ENCODE results near the gene LYPLAL1. TPM values are rescaled to one million over a fixed set of nuclear protein-coding genes. Genes with fewer than 3 reads are reported as not detected.

The LYPLAL1 gene
- total and polyA plus RNA-seq, 2 of the 4 experiments (the other 2 are of a cell fraction): 4.8 to 7.5 TPM

DNA sequence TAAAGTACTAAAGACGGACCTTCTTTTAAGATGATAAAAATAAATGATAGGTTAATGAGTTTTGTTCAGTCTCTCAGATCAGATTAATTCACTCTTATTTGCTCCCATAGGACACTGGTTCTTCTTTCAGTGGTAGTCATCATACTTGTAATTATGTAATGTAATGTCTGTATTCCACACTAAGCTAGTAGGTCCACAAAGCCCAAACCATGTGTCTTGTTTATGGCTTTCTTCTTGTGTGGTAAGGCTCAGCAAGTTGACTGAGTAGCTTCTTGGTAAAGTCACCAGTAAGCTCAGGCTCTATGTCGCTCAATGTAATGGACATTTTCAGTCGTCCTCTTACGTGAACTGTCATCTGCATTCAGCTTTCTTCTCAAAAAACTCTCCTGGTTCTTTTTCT lies 2.5 kb downstream of the LYPLAL1 start:
- Histone ChIP-seq H4K8ac (ENCODE audit: low read depth in 2 of 2, low read length in 2 of 2) (0 out of 4 replicates have a peak overlapping the region, but pooled peaks of 1 of the 2 experiments have one; percentile 30), H2AK5ac (ENCODE audit: low read depth, low read length) (no peak overlapping the region), H4K20me1 (ENCODE audit: insufficient read depth, low read length) (no peaks in the 10 kb centered on the region), H3K27me3 (ENCODE audit: control insufficient read depth, insufficient read depth, low read length) (no peaks in the 10 kb centered on the region), H3K18ac (ENCODE audit: low read depth, low read length) (no peak overlapping the region), H3K4me3 (ENCODE audit: insufficient read depth, low read depth, low read length) (no peak overlapping the region), H2BK120ac (ENCODE audit: low read depth, low read length) (no peak overlapping the region), H3K4me2 (ENCODE audit: low read depth, low read length) (peak overlapping the region; percentile 15; the same call in 1 of the 2 replicates), H3K9me1 (ENCODE audit: insufficient read depth, low read length) (no peaks in the 10 kb centered on the region), H3K79me1 (ENCODE audit: low read depth in 1 of 2, low read length in 2 of 2) (peaks cover 12 to 19% of the 10 kb centered on the region in 2 experiments; a peak in 3 of 4 replicates), H2AFZ (replicated peaks; ENCODE audit: low read length, poor library complexity) (no peak overlapping the region), H2BK20ac (ENCODE audit: low read depth, low read length) (no peak overlapping the region), H3K23ac (ENCODE audit: low read depth, low read length) (peak overlapping the region; percentile 45; the same call in 1 of the 2 replicates), H4K91ac (ENCODE audit: insufficient read depth, low read depth, low read length) (0 out of 2 replicates have a peak overlapping the region, but pooled peaks have one; percentile 46), H2AK9ac (replicated peaks; ENCODE audit: low read depth, low read length, poor library complexity) (no peak overlapping the region), H4K5ac (ENCODE audit: low read depth, low read length) (no peak overlapping the region), H3K14ac (replicated peaks; ENCODE audit: low read depth, low read length) (no peak overlapping the region), H3K9ac (ENCODE audit: low read depth, low read length) (no peak overlapping the region), H3K4me1 (ENCODE audit: control insufficient read depth, insufficient read depth, low read length) (peaks cover 6% of the 10 kb centered on the region), H3K4ac (ENCODE audit: low read depth, low read length) (no peak overlapping the region), H3K56ac (ENCODE audit: extremely low read depth, insufficient read depth, low read length) (no peak overlapping the region), H2BK15ac (ENCODE audit: low read depth, low read length) (no peak overlapping the region), H3K27ac (ENCODE audit: insufficient read depth, low read length) (no peak overlapping the region), H3K36me3 (ENCODE audit: control insufficient read depth, insufficient read depth, low read length) (peaks cover 4% of the 10 kb centered on the region), H2BK5ac (ENCODE audit: low read depth, low read length, poor library complexity, severe bottlenecking) (no peak overlapping the region), H3K9me3 (ENCODE audit: control insufficient read depth, insufficient read depth, low read length) (no peaks in the 10 kb centered on the region)
- POLR2A ChIA-PET (ENCODE audit: unreplicated experiment): interaction anchor here (0.7 to 0.9 kb wide), 2 partner anchors 13 to 23 kb away, joined by 3 read pairs; no protein-coding TSS in a partner anchor
- in situ Hi-C loops (cut with MboI; ENCODE audit: low sequenced_read_pairs) (loop anchor here (10.0 kb wide), 1 partner anchor 831 kb away; the partner anchor contains the start of gene TGFB2), dilution Hi-C loops (cut with HindIII; ENCODE audit: low sequenced_read_pairs, unreplicated experiment) (no loop called here), intact Hi-C loops (cut with micrococcal nuclease) (loop anchor here (10.0 kb wide), 1 partner anchor 641 kb away; no protein-coding TSS in a partner anchor)
- ATAC-seq (ENCODE audit: low read depth) (no peak), DNase-seq (no peak)
- WGBS, 2 experiments (ENCODE audit: extremely low coverage in 2 of 2, insufficient read length in 1 of 2): no CpG with 5 or more reads among the region's 4 CpGs
- TF ChIP-seq RAD21 (IDR thresholded peaks at IDR 0.05; ENCODE audit: low read length): no peak
- TF ChIP-seq SMC3 (IDR thresholded peaks at IDR 0.05; ENCODE audit: low read depth, low read length): no peak
- TF ChIP-seq POLR2A (IDR thresholded peaks at IDR 0.05; ENCODE audit: low read depth, low read length): no peak
- TF ChIP-seq RCOR1 (IDR thresholded peaks at IDR 0.05; ENCODE audit: insufficient replicate concordance, low read length): no peak
- no peak for TF ChIP-seq MAZ (IDR thresholded peaks at IDR 0.05; ENCODE audit: borderline replicate concordance, low read depth, low read length)
- TF ChIP-seq FOS (IDR thresholded peaks at IDR 0.05; ENCODE audit: low read depth, low read length): no peak
- no TSS peak for BruUV-seq (replicated peaks)
- CTCF ChIA-PET: interaction anchor here (0.6 to 1.2 kb wide), 4 partner anchors 75 to 837 kb away, joined by 3 to 6 read pairs (median 3); no protein-coding TSS in a partner anchor

Measured in IMR-90 (cell line).